Left kidney (tissue), 8 donors: Measurements from ENCODE around the gene SPAG6. TPM values are rescaled to one million over a fixed set of nuclear protein-coding genes. Genes with fewer than 3 reads are reported as not detected.
"Not testable (repeated sequence)": the region's sequence is repeated elsewhere in the genome, so short reads cannot be mapped to it uniquely, and the experiment has no call there.

Experiments
- DNase-seq: peaks from one replicate; pipeline ENCODE4 v3.0.0-alpha.2; 2013
- long read RNA-seq, 8 donors: transcript quantifications; one replicate each; lab custom pipeline, GENCODE V29; 2026
- polyA plus RNA-seq: library from polyadenylated mRNA; unstranded; fragments of 120-200 nt; gene quantifications from one replicate; pipeline ENCODE4 v1.2.1, GENCODE V29; 2013; ENCODE audit not compliant: insufficient read length

Gene SPAG6
- 1.3 TPM for polyA plus RNA-seq
- long read RNA-seq, donor 1, result 0 reads
- long read RNA-seq, donor 2, result 0 reads
- long read RNA-seq, donor 3, result 0 reads
- long read RNA-seq, donor 4, result 0 reads
- long read RNA-seq, donor 5, result 0 reads
- long read RNA-seq, donor 6, result 0 reads
- long read RNA-seq, donor 7, result 0 reads
- long read RNA-seq, donor 8, result 0 reads

GRCh38 chr10:22345301-22346095, at the start of gene SPAG6:
Gene SPAG6, plus strand, starts transcription at chr10:22345496. Its CDS starts 116 bp downstream, at chr10:22345612.
- peak; percentile 54 for DNase-seq

GRCh38 chr10:22301193-22301592, 44.1 kb upstream of the SPAG6 start:
- no peak for DNase-seq

- no peak for DNase-seq
Observed at GRCh38 chr10:22303461-22303860, 41.8 kb upstream of the SPAG6 start.

- DNase-seq, result no peak
Observed at GRCh38 chr10:22305721-22306120, 39.6 kb upstream of the SPAG6 start.

GRCh38 chr10:22308390-22308789, 36.9 kb upstream of the SPAG6 start:
- DNase-seq, result no peak

GRCh38 chr10:22309180-22310000, 35.9 kb upstream of the SPAG6 start:
- no peak for DNase-seq

- not testable (repeated sequence) for DNase-seq
Observed at GRCh38 chr10:22310012-22310411, 35.3 kb upstream of the SPAG6 start.

- DNase-seq, result no peak
Observed at GRCh38 chr10:22310928-22311327, 34.4 kb upstream of the SPAG6 start.

- no peak for DNase-seq
Observed at GRCh38 chr10:22314852-22315251, 30.4 kb upstream of the SPAG6 start.

GRCh38 chr10:22315455-22316285, 29.6 kb upstream of the SPAG6 start:
- no peak for DNase-seq

- DNase-seq, result peak; percentile 91
Observed at GRCh38 chr10:22316286-22317075, 28.8 kb upstream of the SPAG6 start, which contains the start of gene COMMD3. Gene COMMD3, plus strand, starts transcription at chr10:22316388. Its CDS starts 30 bp downstream, at chr10:22316418.

GRCh38 chr10:22317076-22317370, 28.3 kb upstream of the SPAG6 start:
- no peak for DNase-seq

- no peak for DNase-seq
Observed at GRCh38 chr10:22317771-22318565, 27.3 kb upstream of the SPAG6 start.

GRCh38 chr10:22318772-22319171, 26.5 kb upstream of the SPAG6 start:
- DNase-seq, result no peak

GRCh38 chr10:22319547-22319979, 25.7 kb upstream of the SPAG6 start:
- DNase-seq, result no peak

- DNase-seq, result no peak
Observed at GRCh38 chr10:22319980-22320558, 25.2 kb upstream of the SPAG6 start.

GRCh38 chr10:22320591-22321155, 24.6 kb upstream of the SPAG6 start, which contains the start of gene BMI1:
Gene BMI1, plus strand, starts transcription at chr10:22321099. Its CDS starts 5,351 bp downstream, at chr10:22326450.
- DNase-seq, result no peak

GRCh38 chr10:22321156-22321923, 24.0 kb upstream of the SPAG6 start:
- DNase-seq, result no peak
